ENCODE results near the gene ERCC6L2.

- TF ChIP-seq SP1 (IDR thresholded peaks at IDR 0.05; ENCODE audit: low read depth) (no peak), EZH2 (IDR thresholded peaks at IDR 0.05) (no peak), ATF3 (IDR thresholded peaks at IDR 0.05) (no peak), EZH2phosphoT487 (IDR thresholded peaks at IDR 0.05; ENCODE audit: borderline replicate concordance) (no peak), JUND (IDR thresholded peaks at IDR 0.05) (no peak), YY1 (IDR thresholded peaks at IDR 0.05; ENCODE audit: extremely low read depth, insufficient replicate concordance, low read depth, low read length) (no peak), POLR2AphosphoS5 (IDR thresholded peaks at IDR 0.05; ENCODE audit: low read depth, low read length) (no peak), POLR2A (IDR thresholded peaks at IDR 0.05; ENCODE audit: borderline replicate concordance, extremely low read depth, insufficient read depth, insufficient read length) (no peak), ELF1 (IDR thresholded peaks at IDR 0.05; ENCODE audit: borderline replicate concordance, low read depth) (no peak)
- TF ChIP-seq, protein P1, sequence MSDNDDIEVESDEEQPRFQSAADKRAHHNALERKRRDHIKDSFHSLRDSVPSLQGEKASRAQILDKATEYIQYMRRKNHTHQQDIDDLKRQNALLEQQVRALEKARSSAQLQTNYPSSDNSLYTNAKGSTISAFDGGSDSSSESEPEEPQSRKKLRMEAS (IDR thresholded peaks at IDR 0.05): no peak
- TF ChIP-seq, protein P2, sequence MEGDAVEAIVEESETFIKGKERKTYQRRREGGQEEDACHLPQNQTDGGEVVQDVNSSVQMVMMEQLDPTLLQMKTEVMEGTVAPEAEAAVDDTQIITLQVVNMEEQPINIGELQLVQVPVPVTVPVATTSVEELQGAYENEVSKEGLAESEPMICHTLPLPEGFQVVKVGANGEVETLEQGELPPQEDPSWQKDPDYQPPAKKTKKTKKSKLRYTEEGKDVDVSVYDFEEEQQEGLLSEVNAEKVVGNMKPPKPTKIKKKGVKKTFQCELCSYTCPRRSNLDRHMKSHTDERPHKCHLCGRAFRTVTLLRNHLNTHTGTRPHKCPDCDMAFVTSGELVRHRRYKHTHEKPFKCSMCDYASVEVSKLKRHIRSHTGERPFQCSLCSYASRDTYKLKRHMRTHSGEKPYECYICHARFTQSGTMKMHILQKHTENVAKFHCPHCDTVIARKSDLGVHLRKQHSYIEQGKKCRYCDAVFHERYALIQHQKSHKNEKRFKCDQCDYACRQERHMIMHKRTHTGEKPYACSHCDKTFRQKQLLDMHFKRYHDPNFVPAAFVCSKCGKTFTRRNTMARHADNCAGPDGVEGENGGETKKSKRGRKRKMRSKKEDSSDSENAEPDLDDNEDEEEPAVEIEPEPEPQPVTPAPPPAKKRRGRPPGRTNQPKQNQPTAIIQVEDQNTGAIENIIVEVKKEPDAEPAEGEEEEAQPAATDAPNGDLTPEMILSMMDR (IDR thresholded peaks at IDR 0.05 in 2 of 3, conservative IDR thresholded peaks at IDR 0.05 in 1 of 3; ENCODE audit: borderline replicate concordance in 1 of 3, insufficient read depth in 1 of 3, low read depth in 2 of 3, low read length in 2 of 3): no peak
- TF ChIP-seq, protein P3, sequence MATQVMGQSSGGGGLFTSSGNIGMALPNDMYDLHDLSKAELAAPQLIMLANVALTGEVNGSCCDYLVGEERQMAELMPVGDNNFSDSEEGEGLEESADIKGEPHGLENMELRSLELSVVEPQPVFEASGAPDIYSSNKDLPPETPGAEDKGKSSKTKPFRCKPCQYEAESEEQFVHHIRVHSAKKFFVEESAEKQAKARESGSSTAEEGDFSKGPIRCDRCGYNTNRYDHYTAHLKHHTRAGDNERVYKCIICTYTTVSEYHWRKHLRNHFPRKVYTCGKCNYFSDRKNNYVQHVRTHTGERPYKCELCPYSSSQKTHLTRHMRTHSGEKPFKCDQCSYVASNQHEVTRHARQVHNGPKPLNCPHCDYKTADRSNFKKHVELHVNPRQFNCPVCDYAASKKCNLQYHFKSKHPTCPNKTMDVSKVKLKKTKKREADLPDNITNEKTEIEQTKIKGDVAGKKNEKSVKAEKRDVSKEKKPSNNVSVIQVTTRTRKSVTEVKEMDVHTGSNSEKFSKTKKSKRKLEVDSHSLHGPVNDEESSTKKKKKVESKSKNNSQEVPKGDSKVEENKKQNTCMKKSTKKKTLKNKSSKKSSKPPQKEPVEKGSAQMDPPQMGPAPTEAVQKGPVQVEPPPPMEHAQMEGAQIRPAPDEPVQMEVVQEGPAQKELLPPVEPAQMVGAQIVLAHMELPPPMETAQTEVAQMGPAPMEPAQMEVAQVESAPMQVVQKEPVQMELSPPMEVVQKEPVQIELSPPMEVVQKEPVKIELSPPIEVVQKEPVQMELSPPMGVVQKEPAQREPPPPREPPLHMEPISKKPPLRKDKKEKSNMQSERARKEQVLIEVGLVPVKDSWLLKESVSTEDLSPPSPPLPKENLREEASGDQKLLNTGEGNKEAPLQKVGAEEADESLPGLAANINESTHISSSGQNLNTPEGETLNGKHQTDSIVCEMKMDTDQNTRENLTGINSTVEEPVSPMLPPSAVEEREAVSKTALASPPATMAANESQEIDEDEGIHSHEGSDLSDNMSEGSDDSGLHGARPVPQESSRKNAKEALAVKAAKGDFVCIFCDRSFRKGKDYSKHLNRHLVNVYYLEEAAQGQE (IDR thresholded peaks at IDR 0.05; ENCODE audit: low read depth): no peak
These were observed 13.1 kb upstream of the ERCC6L2 start for GRCh38 chr9:95862343-95862742.
